MM.1S (cell line): ENCODE measurements around the gene ARID1A.
A peak's percentile ranks its signal among the peaks of the same experiment; 100 is the strongest.

Experiments
- DNase-seq: peaks from one replicate; pipeline ENCODE4 v3.0.0-alpha.2; 2015
- H2AFZ ChIP-seq: fragments of 300-600 bp; sonication (generic); 2 replicates; pipeline ENCODE4 v1.6.0; 2016; ENCODE audit warnings: antibody characterized with exemption, low read length
- H3F3A ChIP-seq: fragments of 300-600 bp; sonication (generic); 2 replicates; pipeline ENCODE4 v1.6.1; 2016; ENCODE audit warnings: mild to moderate bottlenecking, antibody characterized with exemption, low read length, moderate library complexity, mixed read lengths; ENCODE audit not compliant: insufficient read depth
- H3K27ac ChIP-seq: fragments of 300-600 bp; sonication (generic); 2 replicates; pipeline ENCODE4 v1.5.1; 2016; ENCODE audit warnings: mild to moderate bottlenecking, low read length
- H3K27me3 ChIP-seq: fragments of 300-600 bp; sonication (generic); replicated peaks from 2 replicates; pipeline ENCODE4 v1.6.0; 2016; ENCODE audit warnings: low read length; ENCODE audit not compliant: insufficient read depth
- H3K36me3 ChIP-seq: fragments of 300-600 bp; sonication (generic); replicated peaks from 2 replicates; pipeline ENCODE4 v1.6.1; 2016; ENCODE audit warnings: mild to moderate bottlenecking, low read length, mixed read lengths; ENCODE audit not compliant: insufficient read depth
- H3K4me1 ChIP-seq: fragments of 300-600 bp; sonication (generic); 2 replicates; pipeline ENCODE4 v1.6.1; 2016; ENCODE audit warnings: low read length, mixed read lengths
- H3K4me2 ChIP-seq: fragments of 300-600 bp; sonication (generic); 2 replicates; pipeline ENCODE4 v1.6.0; 2016; ENCODE audit warnings: low read depth, low read length
- H3K4me3 ChIP-seq: fragments of 300-600 bp; sonication (generic); 2 replicates; pipeline ENCODE4 v1.5.1; 2016; ENCODE audit warnings: low read length, mixed read lengths
- H3K79me2 ChIP-seq: fragments of 300-600 bp; sonication (generic); 2 replicates; pipeline ENCODE4 v1.6.1; 2016; ENCODE audit warnings: mixed run types, low read length, mixed read lengths
- H3K9ac ChIP-seq: fragments of 300-600 bp; sonication (generic); 2 replicates; pipeline ENCODE4 v1.6.1; 2016; ENCODE audit warnings: low read length, mixed read lengths
- H3K9me2 ChIP-seq: fragments of 300-600 bp; sonication (generic); replicated peaks from 2 replicates; pipeline ENCODE4 v1.6.1; 2016; ENCODE audit warnings: mild to moderate bottlenecking, low read length, mixed read lengths; ENCODE audit not compliant: insufficient read depth
- H3K9me3 ChIP-seq: fragments of 300-600 bp; sonication (generic); replicated peaks from 2 replicates; pipeline ENCODE4 v1.6.1; 2016; ENCODE audit warnings: mild to moderate bottlenecking, low read length, mixed read lengths; ENCODE audit not compliant: insufficient read depth
- H4K20me1 ChIP-seq: fragments of 300-600 bp; sonication (generic); 2 replicates; pipeline ENCODE4 v1.6.1; 2016; ENCODE audit warnings: mild to moderate bottlenecking, low read length, moderate library complexity, mixed read lengths; ENCODE audit not compliant: insufficient read depth
- EZH2 ChIP-seq: fragments of 300-600 bp; sonication (generic); optimal IDR thresholded peaks from 2 replicates; pipeline ENCODE3; 2017; ENCODE audit warnings: low read depth, mild to moderate bottlenecking, antibody characterized with exemption, low read length, mixed read lengths
- EZH2phosphoT487 ChIP-seq: fragments of 300-600 bp; sonication (generic); IDR thresholded peaks from 2 replicates; pipeline ENCODE4 v1.6.1; 2018; ENCODE audit warnings: antibody characterized with exemption, low read length
- TF ChIP-seq, protein P1 (sequence below): fragments of 300-600 bp; sonication (generic); IDR thresholded peaks from 2 replicates; pipeline ENCODE4 v1.5.1; 2016; ENCODE audit warnings: antibody characterized with exemption, low read length, mixed read lengths

ARID1A gene

GRCh38 chr1:26677306-26678115 lies 18.3 kb upstream of the ARID1A start:
- Histone ChIP-seq H2AFZ (peak overlapping the region; percentile 64), H3K79me2 (no peaks in the 10 kb centered on the region), H3K4me2 (peak overlapping the region; percentile 39; the same call in 1 of the 2 replicates), H3K27me3 (no peaks in the 10 kb centered on the region), H3K36me3 (no peaks in the 10 kb centered on the region), H3K9me2 (no peaks in the 10 kb centered on the region), H3K27ac (peak overlapping the region; percentile 5; the same call in 1 of the 2 replicates), H4K20me1 (no peaks in the 10 kb centered on the region), H3K9ac (0 out of 2 replicates have a peak overlapping the region, but pooled peaks have one; percentile 2), H3K4me1 (peaks cover 13% of the 10 kb centered on the region), H3F3A (peaks cover 2% of the 10 kb centered on the region), H3K9me3 (no peaks in the 10 kb centered on the region), H3K4me3 (peak overlapping the region; percentile 10; the same call in 1 of the 2 replicates)
- TF ChIP-seq EZH2phosphoT487 (no peak), EZH2 (no peak)
- TF ChIP-seq, protein P1, sequence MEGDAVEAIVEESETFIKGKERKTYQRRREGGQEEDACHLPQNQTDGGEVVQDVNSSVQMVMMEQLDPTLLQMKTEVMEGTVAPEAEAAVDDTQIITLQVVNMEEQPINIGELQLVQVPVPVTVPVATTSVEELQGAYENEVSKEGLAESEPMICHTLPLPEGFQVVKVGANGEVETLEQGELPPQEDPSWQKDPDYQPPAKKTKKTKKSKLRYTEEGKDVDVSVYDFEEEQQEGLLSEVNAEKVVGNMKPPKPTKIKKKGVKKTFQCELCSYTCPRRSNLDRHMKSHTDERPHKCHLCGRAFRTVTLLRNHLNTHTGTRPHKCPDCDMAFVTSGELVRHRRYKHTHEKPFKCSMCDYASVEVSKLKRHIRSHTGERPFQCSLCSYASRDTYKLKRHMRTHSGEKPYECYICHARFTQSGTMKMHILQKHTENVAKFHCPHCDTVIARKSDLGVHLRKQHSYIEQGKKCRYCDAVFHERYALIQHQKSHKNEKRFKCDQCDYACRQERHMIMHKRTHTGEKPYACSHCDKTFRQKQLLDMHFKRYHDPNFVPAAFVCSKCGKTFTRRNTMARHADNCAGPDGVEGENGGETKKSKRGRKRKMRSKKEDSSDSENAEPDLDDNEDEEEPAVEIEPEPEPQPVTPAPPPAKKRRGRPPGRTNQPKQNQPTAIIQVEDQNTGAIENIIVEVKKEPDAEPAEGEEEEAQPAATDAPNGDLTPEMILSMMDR: peak; percentile 92
- DNase-seq: peak; percentile 89

DNA sequence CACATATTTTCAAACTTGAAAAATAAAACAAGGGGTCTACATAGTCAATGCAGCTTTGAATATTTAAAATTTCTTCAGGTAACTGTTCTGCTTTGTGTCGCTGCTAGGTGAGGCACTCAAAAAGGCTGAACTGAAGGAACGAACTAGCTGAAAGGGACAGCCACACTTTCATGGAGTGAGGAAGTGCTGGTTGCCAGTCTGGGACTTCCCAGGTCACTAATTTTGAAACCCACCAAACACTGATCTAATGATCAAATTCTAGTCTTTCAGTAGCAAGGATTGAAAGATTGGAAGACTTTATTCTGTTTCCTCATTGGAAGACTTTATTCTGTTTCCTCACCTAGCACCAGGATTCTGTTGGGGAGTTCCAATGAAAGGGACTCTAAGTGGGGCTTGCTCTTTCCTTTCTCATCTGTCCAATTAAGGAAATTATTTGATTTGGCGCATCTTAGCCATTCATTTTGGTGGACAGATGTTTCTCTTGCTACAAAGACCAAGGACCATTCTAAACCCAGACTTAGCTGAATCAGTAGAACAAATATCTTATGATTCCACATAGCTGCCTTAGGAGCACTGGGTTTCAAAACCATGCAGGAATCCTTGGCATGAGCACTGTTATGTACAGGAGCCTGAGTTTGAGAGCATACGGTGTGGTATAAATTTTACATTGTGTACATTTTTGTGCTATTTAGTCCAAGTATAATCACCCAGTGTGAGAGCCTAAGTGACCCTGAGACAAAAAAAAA lies 10.9 kb upstream of the ARID1A start:
- no peak for DNase-seq
- TF ChIP-seq EZH2: no peak
- Histone ChIP-seq H3K36me3 (no peaks in the 10 kb centered on the region), H2AFZ (no peak overlapping the region), H3K4me1 (peaks cover 6% of the 10 kb centered on the region), H3K4me2 (no peak overlapping the region), H3K79me2 (no peaks in the 10 kb centered on the region), H3K9me3 (no peaks in the 10 kb centered on the region), H3F3A (peaks cover 6% of the 10 kb centered on the region), H3K9ac (no peak overlapping the region), H3K27me3 (no peaks in the 10 kb centered on the region), H3K9me2 (no peaks in the 10 kb centered on the region), H3K27ac (no peak overlapping the region), H4K20me1 (no peaks in the 10 kb centered on the region), H3K4me3 (no peak overlapping the region)

DNA sequence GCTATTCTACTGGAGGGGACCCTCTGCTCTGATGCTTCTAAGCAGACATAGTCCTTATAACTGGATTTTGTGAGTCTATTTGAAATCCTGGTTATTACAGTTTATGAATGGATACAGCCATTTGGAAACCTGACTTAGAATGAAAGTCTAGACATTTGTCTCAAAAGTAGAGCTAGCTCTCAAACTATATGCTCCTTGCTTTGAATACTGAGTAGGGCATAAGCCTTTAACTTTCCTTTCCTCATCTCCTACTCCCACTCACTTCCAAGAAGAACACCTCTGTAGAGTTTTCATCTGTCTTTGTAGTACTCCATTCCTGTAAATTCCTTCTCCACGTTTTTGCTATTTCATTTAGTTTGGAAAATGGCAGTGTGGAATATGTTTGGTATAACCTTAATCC lies 9.0 kb upstream of the ARID1A start:
- TF ChIP-seq EZH2 (no peak), EZH2phosphoT487 (no peak)
- TF ChIP-seq, protein P1: no peak
- no peaks in the 10 kb centered on the region for H3K27me3 ChIP-seq
- no peaks in the 10 kb centered on the region for H3K9me3 ChIP-seq
- DNase-seq: no peak
- H3K4me2 ChIP-seq: no peak overlapping the region
- no peak overlapping the region for H3K4me3 ChIP-seq
- no peak overlapping the region for H3K9ac ChIP-seq
- no peak overlapping the region for H2AFZ ChIP-seq
- H4K20me1 ChIP-seq: no peaks in the 10 kb centered on the region
- no peaks in the 10 kb centered on the region for H3K36me3 ChIP-seq
- no peaks in the 10 kb centered on the region for H3K9me2 ChIP-seq
- no peak overlapping the region for H3K27ac ChIP-seq
- no peaks in the 10 kb centered on the region for H3K79me2 ChIP-seq
- H3F3A ChIP-seq: peaks cover 9% of the 10 kb centered on the region
- H3K4me1 ChIP-seq: peaks cover 9% of the 10 kb centered on the region
